Fibroblast of skin of left biceps (primary cell): Measurements from ENCODE around the gene NREP.
"Not testable (repeated sequence)": the region's sequence is repeated elsewhere in the genome, so short reads cannot be mapped to it uniquely, and the experiment has no call there.

Experiments
- DNase-seq, 2 experiments: peaks; one replicate each; pipeline ENCODE4 v3.0.0-alpha.2; 2013; ENCODE audit warnings: low read depth in 2 of 2

NREP gene

DNA sequence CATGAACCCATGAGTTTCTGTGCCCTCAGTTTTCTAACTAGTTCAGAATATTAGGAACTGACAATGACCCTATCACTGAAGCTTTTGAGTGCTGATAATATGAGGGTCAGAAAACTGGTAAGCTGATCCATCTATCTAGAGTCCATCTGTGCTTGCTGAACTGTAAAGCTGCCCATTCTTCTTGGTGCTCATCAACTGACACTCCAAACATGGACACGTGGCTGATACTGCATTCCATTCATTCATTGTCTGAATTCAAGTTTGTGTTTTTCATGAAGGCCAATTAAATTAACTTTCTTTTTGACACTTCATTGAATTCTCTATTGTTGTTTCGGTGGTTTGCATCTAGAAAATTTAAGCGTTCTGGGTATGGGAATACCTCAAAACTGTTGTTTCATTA, 17.6 kb downstream of the NREP start:
- DNase-seq = no peak

DNA sequence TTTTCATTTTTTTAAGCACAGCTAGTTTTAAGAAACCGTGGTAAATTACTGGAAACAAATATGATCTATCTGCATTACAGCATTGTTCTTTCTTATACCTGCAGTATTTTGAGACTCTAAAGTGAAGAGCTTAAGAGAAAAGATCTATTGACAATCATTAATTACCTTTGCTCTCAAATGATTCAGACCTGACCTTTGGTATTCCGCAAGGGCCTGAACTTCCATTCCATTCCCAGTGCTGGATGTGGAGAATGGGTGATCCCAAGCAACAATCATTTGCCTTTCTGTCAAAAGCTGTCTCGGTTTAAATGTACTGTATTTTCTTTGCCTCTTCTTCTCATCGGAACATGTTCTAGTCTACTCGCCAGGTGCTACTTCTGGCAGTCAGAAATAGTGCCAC, 18.9 kb downstream of the NREP start:
- no peak for DNase-seq

DNA sequence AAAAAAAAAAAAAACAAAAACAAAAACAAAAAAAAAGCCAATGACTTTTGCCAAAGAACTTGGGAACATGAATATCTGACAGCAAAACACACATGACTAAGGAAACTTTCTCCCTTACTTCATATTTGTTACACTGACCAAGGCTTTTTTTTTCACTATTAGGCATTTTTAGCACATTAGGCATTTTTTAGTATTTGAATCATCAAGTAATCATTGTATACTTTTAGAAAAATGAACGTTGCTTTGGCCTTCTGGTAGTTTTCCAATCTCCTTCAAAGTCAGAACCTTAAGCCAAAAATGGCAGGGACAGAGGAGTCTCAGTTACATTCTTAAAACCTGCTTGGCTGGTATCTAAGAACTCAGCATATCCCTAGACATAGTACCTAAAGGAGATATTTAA, 19.3 kb downstream of the NREP start:
- peak in 1 of 2 experiments; percentile 46 for DNase-seq

DNA sequence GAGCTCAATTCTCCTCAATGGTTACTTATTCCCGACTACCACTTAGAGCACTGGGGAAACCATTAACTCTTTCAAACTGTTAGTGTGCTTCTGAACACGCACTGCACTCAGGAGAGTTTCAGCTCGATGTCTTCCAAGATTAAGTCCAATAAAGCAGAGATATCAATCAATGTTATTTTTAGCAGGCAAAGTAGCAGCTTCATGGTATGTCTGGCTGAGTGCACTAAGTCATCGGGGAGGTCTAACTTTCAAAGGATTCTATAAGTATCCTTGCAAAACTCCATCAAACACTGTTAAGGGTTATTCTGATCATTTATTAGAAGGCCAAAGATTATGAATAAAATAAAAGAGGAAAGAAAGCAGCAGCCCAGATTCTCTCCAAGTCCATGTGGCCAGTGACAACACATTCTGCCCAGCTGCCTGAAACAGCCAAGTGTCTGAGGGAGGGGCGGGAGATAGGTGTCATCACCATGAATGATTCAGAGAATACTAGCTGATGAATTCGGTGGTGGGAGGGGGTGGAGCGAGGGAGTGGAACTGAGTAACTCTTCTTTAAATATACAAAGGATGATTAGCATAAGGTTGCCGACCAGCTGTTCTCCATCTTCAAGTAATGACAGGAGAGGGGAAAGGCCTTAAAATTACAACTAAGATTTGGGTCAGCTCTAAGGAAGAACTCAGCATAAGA, 21.3 kb downstream of the NREP start:
- peak; percentile 85 to 86 for DNase-seq

DNA sequence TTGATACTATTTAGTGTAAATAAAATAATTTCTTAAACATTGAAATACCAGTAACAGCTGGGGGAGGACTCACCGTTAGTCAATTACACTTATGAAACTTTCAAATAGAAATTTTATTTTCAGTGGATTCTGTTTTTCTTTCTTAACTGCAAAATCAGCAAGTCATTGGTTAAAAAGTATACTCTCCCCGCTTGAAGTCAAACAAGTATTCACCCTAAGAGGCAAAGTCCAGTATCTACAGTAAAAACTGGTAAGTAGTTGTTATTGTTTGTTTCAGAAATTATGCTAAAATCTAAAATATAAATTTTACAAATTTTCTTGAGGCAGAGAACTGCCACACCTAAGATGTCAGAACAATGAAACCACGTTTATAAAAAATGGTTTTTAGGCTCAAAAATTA, 22.4 kb downstream of the NREP start:
- no peak for DNase-seq

DNA sequence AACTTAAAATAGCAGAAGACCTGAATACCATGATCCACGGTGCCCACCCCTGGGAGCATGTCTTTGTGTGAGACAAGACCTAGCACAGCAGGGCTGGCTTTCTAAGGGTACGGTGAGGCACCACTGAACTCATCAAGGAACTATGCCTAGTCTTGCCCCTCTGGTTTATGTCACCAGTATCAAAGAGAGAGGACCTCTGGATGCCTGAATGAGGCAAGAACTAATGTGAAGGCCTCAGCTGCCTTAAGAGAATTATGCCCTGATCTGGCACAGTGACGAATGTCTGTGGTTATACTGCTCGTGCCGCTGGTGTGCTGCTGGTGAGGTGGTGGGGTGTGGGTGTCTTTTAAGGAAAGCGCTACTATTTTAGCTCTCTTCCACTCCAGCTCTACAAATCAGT, 23.0 kb downstream of the NREP start:
- no peak for DNase-seq

DNA sequence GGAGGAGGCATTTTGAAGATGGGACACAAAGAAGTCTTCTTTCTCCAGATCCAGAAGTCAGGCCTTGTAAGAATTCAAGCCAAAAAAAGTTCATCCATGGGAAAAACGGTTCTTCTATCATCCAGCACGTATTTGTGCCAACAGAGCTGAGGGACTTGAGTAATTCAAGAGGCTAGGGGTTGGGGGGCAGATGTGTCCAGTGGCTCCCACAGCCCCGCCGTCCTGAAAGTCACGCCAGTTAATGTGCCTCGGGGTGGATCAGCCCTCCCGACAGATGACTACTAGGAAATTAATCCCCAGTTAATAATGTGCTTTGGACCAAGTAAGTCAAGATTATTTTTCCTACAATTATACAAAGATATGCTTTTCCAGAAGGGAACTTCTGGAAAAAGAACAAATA, 23.4 kb downstream of the NREP start:
- no peak for DNase-seq

DNA sequence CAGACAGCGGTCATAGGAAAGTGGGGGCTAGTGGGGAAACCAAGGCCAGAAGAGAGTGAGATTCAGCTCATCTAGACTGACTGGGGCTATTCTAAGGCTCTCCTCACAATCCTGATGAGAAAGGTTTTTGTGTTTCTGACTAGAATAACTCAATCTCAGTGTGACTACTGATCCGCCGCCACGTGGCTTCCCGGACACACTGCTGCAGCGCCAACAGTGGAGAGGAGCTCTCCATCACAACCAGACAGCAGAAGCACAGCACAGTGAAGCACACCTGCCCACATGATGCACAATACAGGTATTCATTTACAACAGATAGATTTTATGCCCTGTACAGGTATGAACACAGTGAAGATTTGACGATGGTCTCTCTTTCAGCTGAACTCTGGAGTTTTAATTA, 25.4 kb downstream of the NREP start:
- DNase-seq = no peak

DNA sequence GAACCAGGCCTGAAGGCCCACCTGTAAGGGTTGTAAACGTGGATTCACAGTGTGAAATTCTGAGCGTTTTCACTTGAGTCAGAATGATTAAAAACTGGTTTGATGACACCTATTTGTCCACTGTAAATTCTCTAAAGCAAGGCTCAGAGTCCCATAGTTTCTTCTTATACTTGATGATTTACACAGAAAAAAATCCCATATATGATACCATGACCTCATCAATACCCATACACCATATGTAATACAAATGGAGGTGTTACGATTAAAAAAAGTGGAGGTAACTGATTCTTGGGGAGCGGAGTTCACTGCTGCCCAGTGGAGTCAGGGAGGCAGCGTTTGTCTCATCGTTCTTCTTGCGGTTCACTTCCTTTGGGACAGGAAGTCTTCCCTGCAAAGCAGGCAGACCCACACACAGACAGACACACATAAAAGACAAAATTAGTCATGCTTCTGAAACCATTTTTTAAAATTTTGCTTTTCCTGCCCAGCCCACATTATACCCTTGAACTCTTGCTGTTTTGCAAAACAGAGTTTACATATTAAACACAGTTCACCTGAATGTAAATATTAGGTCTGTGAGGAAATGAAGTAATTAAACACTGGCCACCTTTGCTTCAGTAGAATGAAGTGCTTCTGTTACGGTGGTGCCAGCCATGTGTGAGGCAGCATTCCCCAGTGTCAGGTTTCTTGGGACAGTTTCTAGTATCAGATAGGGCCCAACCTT, 26.2 kb downstream of the NREP start:
- DNase-seq = no peak

DNA sequence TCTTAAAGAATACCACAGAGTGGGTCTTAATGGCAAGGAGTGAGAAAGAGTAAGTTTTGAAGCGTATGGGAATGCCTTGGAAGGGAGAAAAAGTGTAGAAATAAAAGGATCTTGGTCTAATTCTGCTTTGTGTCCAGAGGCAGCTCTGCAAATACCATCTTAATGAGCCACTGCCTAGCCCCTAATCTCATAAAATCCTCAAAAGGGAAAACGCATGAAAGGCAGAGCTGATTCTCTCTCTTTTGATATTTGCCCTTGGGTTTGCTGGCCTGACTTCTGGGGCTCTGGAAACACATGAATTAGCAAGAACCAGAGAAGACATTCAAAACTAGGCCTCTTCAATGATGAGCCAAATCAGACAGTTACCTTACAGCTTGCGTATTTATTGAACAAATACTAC, 28.1 kb downstream of the NREP start:
- no peak for DNase-seq

DNA sequence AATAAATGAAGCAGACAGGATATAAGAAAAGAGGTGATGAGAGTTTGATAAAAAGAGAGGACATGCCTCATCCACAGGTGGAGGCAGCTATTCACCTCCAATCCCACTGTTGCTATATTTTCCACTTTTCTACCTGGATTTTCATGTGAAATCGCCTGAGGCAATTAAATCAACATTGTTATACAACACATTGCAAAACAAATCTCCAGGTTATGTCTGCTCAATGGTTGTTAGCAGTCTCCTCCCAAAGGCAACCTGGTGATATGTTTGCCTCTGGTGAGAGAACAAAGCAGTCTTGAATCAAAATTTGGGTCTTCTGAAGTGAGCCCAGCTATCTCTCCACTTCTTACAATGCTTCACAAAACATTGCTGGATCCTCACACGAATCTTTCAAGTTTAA, 30.0 kb downstream of the NREP start:
- DNase-seq = no peak

DNA sequence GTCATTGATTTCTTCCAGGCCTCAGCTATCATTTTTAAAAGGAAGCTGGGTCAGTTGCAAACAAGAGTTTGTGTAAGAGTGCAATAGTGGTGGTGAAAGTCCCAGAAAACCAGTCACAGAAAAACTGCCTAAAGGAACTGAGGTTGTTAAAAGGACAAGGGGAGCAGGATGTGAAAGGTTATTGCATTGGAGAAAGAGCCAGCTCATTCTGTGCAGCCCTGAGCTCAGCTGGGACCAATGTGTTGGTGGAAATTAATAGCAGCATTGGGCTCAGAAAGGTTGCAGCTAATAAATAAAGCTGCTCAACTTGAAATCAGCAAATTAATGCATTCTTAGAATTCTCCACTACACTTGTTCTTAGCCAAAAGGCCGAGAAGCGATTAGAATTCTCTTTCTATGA, 34.9 kb downstream of the NREP start:
- DNase-seq = peak in 1 of 2 experiments; percentile 25

DNA sequence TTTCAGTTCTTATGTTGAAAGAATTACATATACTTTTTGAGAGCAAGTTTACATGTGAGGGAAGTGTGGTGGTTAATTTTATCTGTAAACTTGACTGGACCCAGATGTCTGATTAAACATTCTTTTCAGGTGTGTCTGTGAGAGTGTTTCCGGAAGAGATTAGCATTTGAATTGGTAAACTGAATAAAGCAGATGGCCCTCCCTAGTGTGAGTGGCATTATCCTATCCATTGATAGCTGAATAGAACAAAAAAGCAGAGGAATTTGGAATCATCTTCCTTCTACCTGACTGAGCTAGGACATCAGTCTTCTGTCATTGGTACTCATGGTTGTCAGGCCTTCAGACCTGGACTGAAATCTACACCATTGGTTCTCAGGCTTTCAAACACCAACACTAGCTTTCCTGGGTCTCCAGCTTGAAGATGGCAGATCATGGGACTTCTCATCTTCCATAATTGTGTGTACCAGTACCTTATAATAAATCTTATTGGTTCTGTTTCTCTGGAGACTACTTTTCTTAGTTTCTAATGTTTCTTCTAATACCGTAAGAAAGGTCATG, 36.6 kb downstream of the NREP start:
- no peak for DNase-seq

DNA sequence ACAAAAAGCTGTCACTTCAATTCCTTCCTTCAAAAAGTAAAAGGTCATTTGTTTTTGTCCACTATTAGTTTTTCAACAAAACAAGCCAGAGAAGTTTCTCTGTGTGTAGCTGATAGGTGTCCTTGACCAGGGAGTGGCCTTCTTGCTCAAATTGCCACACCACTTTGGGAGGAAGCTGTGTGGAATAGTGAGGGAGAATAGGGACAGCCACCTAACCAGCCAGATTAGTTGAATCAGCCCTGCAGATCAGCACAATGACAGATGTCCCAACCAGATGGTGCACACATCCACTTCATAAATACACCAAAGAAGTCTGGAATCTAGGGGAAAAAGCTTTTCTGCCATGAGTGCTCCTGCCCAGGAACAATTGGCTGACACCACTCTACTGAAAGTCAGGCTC, 37.2 kb downstream of the NREP start:
- DNase-seq = no peak

DNA sequence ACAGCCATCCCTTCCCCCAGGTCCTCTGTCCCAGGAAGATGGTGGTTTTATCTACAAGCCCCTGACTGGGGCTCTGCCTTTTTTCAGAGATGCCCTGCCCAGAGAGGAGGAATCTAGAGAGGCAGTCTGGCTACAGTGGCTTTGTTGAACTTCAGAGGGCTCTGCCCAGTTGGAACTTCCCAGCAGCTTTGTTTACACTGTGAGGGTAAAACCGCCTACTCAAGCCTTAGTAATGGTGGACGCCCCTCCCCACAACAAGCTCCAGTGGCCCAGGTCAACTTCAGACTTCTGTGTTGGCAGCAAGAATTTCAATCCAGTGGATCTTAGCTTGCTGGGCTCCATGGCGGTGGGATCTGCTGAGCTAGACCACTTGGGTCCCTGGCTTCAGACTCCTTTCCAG, 40.2 kb downstream of the NREP start:
- not testable (repeated sequence) for DNase-seq

DNA sequence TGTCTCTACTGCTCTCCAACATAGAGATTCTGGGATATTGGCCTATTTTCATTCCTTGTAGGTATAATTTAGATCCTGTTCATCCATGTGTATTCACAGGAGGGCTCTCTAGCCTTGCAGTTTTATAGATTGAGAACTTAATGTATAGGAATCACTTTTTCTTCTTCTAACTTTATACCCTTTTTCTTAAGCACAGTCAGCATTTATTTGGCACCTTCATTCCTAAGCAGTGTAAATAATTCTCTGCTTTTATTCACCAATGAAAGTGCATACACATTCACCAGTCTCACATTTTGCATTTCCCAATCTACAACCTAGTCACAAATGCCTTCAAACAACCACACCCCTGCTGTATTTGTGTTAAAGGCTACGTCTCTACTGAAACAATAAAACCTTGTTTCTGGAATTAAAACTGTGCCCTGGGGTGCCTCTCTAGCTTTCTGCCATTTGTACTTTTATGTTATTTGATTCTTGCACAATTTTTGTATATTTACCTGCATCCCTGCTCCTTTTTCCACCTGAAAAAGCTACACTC, 49.3 kb downstream of the NREP start:
- no peak for DNase-seq

DNA sequence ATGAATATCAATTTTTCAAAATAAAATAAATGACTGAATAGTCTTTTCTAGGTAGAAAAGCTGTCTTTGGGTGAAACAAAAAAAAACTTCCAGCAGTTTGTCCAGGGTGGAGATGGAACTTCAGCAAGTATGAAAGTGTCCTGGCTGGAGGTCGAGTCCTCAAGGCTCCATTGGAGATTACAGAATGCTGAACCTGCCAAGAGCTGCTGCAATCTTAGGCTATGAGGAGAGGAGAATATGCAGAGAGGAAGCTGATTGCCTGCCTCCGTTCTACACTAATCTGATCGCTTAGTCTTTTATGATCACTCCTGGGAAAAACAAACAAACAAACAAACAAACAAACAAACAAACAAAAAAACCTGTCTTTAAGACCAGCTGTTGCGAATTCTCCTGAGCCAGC, 50.6 kb downstream of the NREP start:
- DNase-seq = no peak

DNA sequence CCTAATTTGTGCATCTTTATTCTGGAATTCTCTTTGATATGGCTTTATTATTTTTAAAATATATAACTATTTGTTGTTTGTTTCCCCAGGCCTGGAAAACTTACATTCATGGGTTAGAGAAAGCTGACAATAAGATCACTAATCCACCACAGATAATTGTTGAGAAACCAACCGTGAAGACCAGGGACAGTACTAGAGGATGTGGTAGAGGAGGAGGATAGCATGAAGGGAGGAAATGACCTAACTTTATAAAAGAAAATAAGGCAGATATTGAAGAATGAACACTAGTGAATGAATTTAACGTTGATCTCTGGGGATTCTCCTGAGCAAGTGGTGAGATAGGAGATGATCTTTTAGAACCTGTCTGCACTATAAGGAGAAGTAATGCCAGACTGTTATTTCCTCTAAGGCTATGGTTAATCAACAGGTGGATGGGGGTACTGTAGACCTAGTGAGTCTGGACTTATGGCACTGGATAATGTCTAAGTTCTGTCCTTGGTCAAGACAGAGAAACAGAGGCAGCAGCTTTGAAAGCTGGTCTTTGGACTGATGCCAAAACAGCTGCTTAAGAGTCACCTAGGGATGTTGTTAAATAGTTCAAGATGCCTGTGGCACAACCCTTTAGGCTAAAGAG, 52.4 kb downstream of the NREP start:
- DNase-seq = no peak

DNA sequence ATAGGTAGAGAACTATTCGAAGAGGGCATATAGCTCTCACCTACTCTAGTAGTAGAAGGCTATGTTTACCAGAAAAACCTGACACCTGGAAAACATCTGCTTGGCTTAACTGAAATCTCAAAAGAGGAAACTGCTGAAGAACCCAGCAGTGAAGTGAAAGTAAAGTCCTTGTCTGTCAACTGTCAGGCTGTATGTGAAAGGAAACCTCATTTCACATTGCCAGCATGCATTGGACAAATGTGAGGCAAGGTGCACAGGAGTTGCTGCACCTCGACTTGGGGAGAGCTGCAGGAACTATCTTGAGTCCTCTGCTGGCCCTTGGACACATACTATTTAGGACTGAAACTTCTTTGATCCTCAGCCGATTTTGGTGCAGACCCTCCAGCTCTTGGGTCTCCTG, 53.3 kb downstream of the NREP start:
- DNase-seq = no peak

DNA sequence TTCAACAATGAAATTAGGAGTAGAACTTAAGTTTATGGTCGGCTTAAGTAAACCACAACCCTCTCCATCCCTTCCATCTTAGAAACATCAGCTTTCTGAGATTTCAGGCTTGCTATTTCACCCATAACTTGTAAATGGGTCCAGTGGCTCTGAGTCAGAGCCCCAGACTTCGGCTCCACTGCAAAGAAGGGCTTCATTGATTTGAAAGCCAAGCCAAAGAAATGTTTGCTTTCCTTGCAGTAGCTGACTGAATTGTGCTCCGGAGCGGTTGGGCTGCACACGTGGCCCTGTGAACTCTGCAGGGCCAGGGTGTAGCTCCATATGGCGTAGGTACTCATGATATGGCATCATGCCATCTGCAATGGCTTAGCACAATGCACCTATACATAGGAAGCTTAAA, 57.0 kb downstream of the NREP start:
- no peak for DNase-seq

DNA sequence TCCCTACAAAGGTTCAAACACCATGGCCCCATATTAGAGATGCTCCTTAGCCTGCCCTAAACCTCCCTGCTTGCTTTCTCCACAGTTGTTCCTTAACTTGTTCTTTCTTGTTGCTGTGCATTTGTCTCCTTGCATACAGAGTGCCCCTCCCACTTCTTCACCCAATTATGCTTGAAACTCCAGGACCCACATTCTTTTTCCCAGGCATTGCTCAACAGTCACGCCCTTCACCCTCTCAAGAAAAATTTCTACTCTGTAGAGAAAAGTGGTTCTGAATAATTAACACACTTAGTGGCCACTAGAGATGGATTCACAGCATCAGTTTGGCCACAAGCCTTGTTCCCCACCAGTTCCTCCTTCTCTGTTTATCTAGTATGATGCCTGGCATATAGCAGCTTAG, 57.7 kb downstream of the NREP start:
- DNase-seq = no peak

DNA sequence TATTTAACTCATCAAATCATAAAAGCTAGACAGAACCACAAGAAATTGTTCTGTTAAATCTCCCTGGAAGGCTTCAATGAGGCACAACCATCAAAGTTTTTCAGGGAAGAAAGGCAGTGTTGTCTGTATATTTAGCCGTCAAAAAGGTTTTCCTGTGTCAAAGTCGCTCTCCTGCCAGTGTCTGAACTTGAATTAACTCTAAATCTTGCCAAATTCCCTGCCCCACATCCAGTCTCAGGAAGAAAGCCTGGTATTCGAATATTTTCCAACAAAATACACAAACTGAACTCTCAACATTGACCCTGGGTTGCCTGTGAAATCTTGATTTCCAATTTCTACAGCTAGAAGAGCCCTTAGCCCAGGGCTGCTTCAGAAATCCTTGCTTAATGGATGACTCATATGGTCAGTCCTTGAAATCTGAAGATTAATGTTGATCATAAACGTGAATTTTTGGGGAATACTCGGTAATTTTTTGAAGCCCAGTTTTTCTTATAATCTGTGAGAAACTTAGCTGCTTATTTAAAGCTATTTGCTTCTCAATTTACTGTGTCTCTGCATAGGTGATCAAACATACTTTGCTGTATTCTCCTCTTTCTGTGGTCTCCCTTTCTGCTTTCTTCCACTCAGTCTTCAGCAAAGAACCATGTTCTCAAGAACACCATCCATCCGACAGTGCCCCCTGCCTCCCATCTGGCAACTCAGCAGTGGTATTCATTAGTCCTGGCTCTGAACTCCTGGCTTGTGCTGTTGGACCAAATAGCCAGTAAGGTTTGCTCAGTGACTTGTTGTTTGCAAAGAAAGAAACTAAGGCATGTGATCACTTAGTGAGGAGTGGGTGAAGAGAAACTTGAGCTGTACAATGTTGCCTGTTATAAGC, 58.9 kb downstream of the NREP start:
- DNase-seq = no peak
